Measurements from ENCODE around the gene PFN1.
"Not testable (repeated sequence)": the region's sequence is repeated elsewhere in the genome, so short reads cannot be mapped to it uniquely, and the experiment has no call there.

Gene PFN1

DNA sequence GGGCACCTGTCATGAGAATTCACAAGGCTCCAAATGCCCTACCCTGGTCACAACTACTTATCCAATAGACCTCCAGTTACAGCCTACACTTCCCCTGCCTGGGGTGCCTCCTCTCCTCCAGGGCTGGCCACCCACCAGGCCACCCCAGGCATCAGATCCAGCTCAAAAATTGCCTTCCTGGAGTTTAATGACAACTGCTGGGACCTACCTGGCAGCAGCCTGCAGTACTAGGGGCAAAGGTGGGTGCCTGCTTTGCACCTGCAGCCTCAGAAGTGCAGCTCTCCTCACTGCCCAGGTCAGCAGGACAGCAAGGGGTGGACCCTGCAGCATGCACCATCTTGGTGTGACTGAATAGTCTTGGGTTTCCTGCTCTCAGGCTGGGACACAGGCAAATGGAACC, 12.7 kb downstream of the PFN1 start:
- DNase-seq = no peak
- TF ChIP-seq POLR2A (IDR thresholded peaks at IDR 0.05; ENCODE audit: low read length) (no peak), GATA1 (IDR thresholded peaks at IDR 0.05; ENCODE audit: low read depth, low read length) (no peak)

- no peak for TF ChIP-seq GATA1 (IDR thresholded peaks at IDR 0.05; ENCODE audit: low read depth, low read length)
- peak; percentile 42 for TF ChIP-seq POLR2A (IDR thresholded peaks at IDR 0.05; ENCODE audit: low read length)
- DNase-seq = no peak
These were observed 14.0 kb downstream of the PFN1 start for GRCh38 chr17:4934173-4934979.

DNA sequence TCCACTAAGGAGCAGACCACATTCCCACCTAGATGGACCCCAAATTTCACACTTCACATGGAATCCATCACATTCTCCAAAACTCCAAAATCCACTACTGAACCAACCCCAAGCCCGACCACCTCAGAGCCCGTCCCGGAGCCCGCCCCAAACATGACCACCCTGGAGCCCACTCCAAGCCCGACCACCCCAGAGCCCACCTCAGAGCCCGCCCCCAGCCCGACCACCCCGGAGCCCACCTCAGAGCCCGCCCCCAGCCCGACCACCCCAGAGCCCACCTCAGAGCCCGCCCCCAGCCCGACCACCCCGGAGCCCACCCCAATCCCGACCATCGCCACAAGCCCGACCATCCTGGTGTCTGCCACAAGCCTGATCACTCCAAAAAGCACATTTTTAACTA, 14.7 kb downstream of the PFN1 start:
- DNase-seq = no peak
- TF ChIP-seq POLR2A (IDR thresholded peaks at IDR 0.05; ENCODE audit: low read length) = no peak
- TF ChIP-seq GATA1 (IDR thresholded peaks at IDR 0.05; ENCODE audit: low read depth, low read length) = no peak

DNA sequence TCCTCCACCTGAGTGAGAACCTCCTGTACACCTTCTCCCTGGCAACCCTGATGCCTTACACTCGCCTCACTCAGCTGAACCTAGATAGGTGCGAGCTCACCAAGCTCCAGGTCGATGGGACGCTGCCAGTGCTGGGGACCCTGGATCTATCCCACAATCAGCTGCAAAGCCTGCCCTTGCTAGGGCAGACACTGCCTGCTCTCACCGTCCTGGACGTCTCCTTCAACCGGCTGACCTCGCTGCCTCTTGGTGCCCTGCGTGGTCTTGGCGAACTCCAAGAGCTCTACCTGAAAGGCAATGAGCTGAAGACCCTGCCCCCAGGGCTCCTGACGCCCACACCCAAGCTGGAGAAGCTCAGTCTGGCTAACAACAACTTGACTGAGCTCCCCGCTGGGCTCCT, 15.6 kb downstream of the PFN1 start:
- TF ChIP-seq GATA1 (IDR thresholded peaks at IDR 0.05; ENCODE audit: low read depth, low read length) (no peak), POLR2A (IDR thresholded peaks at IDR 0.05; ENCODE audit: low read length) (no peak)
- DNase-seq = no peak

GRCh38 chr17:4931963-4932362, 16.4 kb downstream of the PFN1 start, which contains the start of gene GP1BA:
TSS of gene GP1BA (plus strand) at chr17:4932277. CDS start at chr17:4932605, 328 bp downstream.
- TF ChIP-seq POLR2A (IDR thresholded peaks at IDR 0.05; ENCODE audit: low read length) (no peak), GATA1 (IDR thresholded peaks at IDR 0.05; ENCODE audit: low read depth, low read length) (no peak)
- no peak for DNase-seq

DNA sequence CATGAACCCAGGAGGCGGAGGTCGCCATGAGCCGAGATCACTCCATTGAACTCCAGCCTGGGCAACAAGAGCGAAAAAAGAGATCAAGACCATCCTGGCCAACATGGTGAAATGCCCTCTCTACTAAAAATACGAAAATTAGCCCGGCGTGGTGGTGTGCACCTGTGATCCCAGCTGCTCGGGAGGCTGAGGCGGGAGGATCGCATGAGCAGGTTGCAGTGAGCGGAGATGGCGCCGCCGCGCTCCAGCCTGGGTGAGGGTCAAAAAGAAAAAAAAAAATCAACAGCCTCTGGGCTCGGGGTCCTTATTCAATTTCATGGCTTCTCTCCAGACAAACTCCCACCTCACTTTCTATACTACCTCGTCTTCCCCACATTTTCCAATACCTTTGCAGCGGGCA, 19.4 kb downstream of the PFN1 start:
- TF ChIP-seq GATA1 (IDR thresholded peaks at IDR 0.05; ENCODE audit: low read depth, low read length) = no peak
- TF ChIP-seq POLR2A (IDR thresholded peaks at IDR 0.05; ENCODE audit: low read length) = no peak
- no peak for DNase-seq

DNA sequence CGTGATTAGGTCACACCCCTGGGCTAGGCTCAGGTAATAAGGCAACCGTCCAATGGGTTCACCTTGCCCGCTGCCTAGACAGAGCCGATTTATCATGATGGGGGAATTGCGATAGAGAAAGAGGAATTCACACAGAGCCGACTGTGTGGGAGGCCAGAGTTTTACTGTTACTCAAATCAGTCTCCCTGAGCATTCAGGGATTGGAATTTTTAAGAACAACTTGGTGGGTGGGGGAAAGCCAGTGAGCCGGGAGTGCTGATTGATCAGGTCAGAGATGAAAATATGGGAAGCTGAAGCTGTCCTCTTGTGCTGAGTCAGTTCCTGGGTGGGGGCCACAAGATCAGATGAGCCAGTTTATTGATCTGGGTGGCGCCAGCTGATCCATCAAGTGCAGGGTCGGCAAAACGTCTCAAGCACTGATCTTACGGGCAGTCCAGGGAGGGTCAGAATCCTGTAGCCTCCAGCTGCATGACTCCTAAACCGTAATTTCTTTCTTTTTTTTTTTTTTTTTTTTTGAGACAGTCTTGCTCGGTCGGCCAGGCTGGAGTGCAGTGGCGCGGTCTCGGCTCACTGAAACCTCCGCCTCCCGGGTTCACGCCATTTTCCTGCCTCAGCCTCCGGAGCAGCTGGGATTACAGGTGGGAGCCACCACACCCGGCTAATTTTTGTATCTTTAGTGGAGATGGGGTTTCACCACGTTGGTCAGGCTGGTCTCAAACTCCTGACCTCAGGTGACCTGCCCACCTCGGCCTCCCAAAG, 21.6 kb downstream of the PFN1 start:
- DNase-seq = not testable (repeated sequence)

- no peak for TF ChIP-seq GATA1 (IDR thresholded peaks at IDR 0.05; ENCODE audit: low read depth, low read length)
- no peak for TF ChIP-seq POLR2A (IDR thresholded peaks at IDR 0.05; ENCODE audit: low read length)
- no peak for DNase-seq
These were observed 27.0 kb downstream of the PFN1 start for GRCh38 chr17:4921320-4921719.

DNA sequence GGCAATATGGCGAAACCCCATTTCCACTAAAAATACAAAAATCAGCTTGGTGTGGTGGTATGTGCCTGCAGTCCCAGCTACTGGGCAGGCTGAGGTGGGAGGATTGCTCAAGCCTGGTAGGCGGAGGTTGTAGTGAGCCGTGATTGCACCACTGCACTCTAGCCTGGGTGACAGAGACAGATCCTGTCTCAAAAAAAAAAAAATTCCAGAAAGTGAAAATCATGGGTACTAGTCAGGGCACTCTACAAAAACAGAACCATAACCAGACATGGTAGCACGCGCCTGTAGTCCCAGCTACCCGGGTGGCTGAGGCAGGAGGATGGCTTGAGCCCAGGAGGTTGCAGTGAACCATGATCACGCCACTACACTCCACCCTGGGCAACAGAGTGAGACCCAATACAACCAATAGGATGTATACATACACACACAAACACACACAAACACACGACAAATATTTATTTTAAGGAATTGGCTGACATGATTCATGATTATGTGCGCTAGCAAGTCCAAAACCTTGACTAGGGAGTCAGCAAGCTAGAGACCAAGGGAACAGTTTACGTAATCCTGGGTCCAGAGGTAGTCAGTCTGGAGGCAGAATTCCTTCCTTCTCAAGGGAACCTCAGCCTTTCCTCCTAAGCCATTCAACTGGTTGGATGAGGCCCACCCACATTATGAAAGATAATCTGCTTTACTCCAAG, 27.8 kb downstream of the PFN1 start:
- TF ChIP-seq POLR2A (IDR thresholded peaks at IDR 0.05; ENCODE audit: low read length) (no peak), GATA1 (IDR thresholded peaks at IDR 0.05; ENCODE audit: low read depth, low read length) (no peak)
- DNase-seq = no peak

- no peak for DNase-seq
- no peak for TF ChIP-seq POLR2A (IDR thresholded peaks at IDR 0.05; ENCODE audit: low read length)
- no peak for TF ChIP-seq GATA1 (IDR thresholded peaks at IDR 0.05; ENCODE audit: low read depth, low read length)
These were observed 28.8 kb downstream of the PFN1 start for GRCh38 chr17:4919511-4920047.

DNA sequence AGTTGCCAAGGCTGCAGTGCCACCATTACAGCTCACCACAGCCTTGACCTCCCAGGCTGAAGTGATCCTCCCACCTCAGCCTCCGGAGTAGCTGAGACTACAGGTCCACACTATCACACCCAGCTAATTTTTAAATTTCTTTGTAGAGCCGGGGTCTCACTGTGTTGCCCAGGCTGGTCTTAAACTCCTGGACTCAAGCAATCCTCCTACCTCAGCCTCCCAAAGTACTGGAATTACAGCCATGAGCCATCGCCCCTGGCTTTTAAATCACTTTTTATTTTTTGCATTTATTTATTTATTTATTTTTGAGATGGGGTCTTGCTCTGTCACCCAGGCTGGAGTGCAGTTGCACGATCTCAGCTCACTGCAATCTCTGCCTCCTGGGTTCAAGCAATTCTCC, 33.8 kb downstream of the PFN1 start:
- not testable (repeated sequence) for DNase-seq

DNA sequence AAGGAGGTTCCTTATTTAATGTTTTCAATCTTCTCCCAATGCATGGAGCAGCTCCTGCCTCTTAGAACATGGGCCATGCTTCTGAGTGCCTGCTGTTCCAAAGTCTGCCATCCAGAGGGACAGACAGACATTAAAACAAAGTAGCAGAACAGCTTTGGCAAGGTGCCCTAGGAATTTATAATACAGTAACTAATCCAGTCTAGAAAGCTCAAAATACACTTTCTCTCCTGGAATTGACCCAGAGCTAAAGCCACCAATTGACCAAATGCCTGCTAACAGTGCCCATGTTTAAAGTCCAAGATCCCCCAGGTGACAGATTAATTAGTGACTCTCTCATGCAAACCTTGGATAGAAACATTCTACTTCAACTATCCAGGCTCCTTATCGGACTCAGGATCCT, 34.3 kb downstream of the PFN1 start:
- TF ChIP-seq POLR2A (IDR thresholded peaks at IDR 0.05; ENCODE audit: low read length) (no peak), GATA1 (IDR thresholded peaks at IDR 0.05; ENCODE audit: low read depth, low read length) (no peak)

DNA sequence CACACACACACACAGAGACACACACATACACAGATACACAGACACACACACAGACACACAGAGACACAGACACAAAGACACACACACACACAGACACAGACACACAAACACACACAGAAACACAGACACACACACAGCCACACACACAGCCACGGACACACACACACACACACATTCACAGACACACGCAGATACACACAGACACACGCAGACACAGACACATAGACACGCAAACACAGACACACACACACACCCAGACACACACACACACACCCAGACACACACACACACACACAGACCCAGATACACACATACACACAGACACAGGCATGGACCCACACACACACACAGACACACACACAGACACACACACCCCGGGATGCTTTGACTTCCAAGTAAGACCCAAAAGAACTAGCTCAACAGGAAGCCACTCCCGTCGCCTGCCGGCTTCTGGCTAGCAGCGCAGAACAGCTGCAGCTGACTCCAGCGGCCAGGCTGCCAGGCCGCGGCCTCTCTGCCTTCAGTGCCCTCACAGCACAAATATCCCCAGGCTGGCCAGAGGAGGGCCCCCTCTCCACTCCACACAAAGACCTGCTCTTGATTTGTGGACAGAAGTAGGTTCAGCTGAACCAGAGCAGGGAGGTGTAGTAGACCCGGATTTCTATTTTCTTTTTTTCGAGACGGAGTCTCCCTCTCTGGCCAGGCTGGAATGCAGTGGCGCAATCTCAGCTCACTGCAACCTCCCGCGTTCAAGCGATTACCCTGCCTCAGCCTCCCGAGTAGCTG, 39.4 kb downstream of the PFN1 start:
- TF ChIP-seq POLR2A (IDR thresholded peaks at IDR 0.05; ENCODE audit: low read length) (no peak), GATA1 (IDR thresholded peaks at IDR 0.05; ENCODE audit: low read depth, low read length) (no peak)
- peak; percentile 88 for DNase-seq

More for the DNA sequence above, 34.3 kb downstream of the PFN1 start:
- DNase-seq = no peak
